Peyer's patch (tissue), 4 donors: ENCODE results near the gene ALG1.

ENCODE experiments used
- POLR2A ChIP-seq, 2 donors: fragments of 450-650 bp; IDR thresholded peaks; one replicate each; pipeline ENCODE4 v1.5.1; 2017; ENCODE audit warnings: antibody characterized with exemption in 2 of 2, mild to moderate bottlenecking in 2 of 2, moderate library complexity in 2 of 2
- TF ChIP-seq, protein P1 (sequence below), 6 experiments: fragments of 450-650 bp in 4 of 6; fragments of 200-600 bp in 2 of 6; sonication (generic) in 1 of 6; IDR thresholded peaks; one replicate each; pipeline ENCODE4 v1.5.1; 2017 to 2019; ENCODE audit warnings: antibody characterized with exemption in 6 of 6, mild to moderate bottlenecking in 3 of 6, moderate library complexity in 1 of 6

DNA sequence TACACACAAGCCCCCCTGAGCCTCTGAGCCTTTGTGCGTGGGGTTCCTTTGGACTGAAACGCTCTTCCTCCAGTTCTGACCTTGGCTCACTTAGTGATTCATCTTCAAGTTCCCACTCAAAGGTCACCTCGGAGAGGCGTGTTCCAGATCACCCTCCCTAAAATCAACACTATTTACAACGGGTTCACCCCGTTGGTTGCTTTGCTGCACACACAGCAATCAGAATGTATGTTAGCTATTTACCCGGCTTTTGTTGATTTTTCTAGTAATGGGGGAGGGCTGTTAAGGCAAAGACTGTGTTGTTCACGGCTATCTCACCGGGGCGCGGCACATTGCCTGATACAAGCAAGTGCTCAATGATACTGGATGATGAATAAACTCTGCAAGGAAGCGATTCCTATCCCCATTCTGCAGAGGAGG lies 38.9 kb upstream of the ALG1 start:
- TF ChIP-seq, protein P1, sequence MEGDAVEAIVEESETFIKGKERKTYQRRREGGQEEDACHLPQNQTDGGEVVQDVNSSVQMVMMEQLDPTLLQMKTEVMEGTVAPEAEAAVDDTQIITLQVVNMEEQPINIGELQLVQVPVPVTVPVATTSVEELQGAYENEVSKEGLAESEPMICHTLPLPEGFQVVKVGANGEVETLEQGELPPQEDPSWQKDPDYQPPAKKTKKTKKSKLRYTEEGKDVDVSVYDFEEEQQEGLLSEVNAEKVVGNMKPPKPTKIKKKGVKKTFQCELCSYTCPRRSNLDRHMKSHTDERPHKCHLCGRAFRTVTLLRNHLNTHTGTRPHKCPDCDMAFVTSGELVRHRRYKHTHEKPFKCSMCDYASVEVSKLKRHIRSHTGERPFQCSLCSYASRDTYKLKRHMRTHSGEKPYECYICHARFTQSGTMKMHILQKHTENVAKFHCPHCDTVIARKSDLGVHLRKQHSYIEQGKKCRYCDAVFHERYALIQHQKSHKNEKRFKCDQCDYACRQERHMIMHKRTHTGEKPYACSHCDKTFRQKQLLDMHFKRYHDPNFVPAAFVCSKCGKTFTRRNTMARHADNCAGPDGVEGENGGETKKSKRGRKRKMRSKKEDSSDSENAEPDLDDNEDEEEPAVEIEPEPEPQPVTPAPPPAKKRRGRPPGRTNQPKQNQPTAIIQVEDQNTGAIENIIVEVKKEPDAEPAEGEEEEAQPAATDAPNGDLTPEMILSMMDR (IDR thresholded peaks at IDR 0.05): no peak
- TF ChIP-seq POLR2A (IDR thresholded peaks at IDR 0.05): peak in 1 of 2 donors; percentile 7
